Measurements from ENCODE around the gene TPCN1. TPM values are rescaled to one million over a fixed set of nuclear protein-coding genes. Genes with fewer than 3 reads are reported as not detected.

TPCN1 gene
- total RNA-seq, 1 experiment from 2014 or later, result 13.5 TPM

- Mint-ChIP-seq H3K27me3 (ENCODE audit: low read depth) (no peaks in the 10 kb centered on the region), H3K36me3 (ENCODE audit: insufficient read depth in 1 of 3, low read depth in 3 of 3) (peaks cover 50 to 75% (median 71%) of the 10 kb centered on the region in 3 experiments; a peak in 6 of 7 replicates), H3K27ac (no peak overlapping the region), H3K9me3 (no peaks in the 10 kb centered on the region), H3K4me3 (no peak overlapping the region), H3K4me1 (no peaks in the 10 kb centered on the region)
- H2AK5ac ChIP-seq (ENCODE audit: insufficient read length, low read length), result no peak overlapping the region
- no peak overlapping the region for H4K8ac ChIP-seq (replicated peaks; ENCODE audit: insufficient read length, low read depth, low read length)
- H4K91ac ChIP-seq (ENCODE audit: insufficient read length, low read depth, low read length), result no peak overlapping the region
- no peak for TF ChIP-seq CTCF (conservative IDR thresholded peaks at IDR 0.05)
- H3K79me2 ChIP-seq (ENCODE audit: insufficient read depth, low read length), result peaks cover 8% of the 10 kb centered on the region; the same call in 1 of the 2 replicates
- H3K79me1 ChIP-seq (ENCODE audit: insufficient read depth, low read depth, low read length, poor library complexity, severe bottlenecking), result peaks cover 5% of the 10 kb centered on the region
- no peaks in the 10 kb centered on the region for H3K27me3 ChIP-seq (ENCODE audit: insufficient read depth, low read length)
- no peak overlapping the region for H2BK12ac ChIP-seq (ENCODE audit: insufficient read length, low read depth, low read length)
- H2BK20ac ChIP-seq (ENCODE audit: low read depth, low read length, poor library complexity, severe bottlenecking), result no peak overlapping the region
- no peaks in the 10 kb centered on the region for H3K9me3 ChIP-seq (ENCODE audit: control insufficient read depth, low read depth, low read length)
- no peak overlapping the region for H3K18ac ChIP-seq (ENCODE audit: insufficient read length, low read depth, low read length)
- no peak overlapping the region for H4K5ac ChIP-seq (ENCODE audit: insufficient read length, low read depth, low read length)
- no peaks in the 10 kb centered on the region for H3K23me2 ChIP-seq (ENCODE audit: insufficient read length, low read depth, low read length, poor library complexity, severe bottlenecking)
- H2AFZ ChIP-seq (ENCODE audit: low read length), result no peak overlapping the region
- DNase-seq, result no peak
- H2BK15ac ChIP-seq (ENCODE audit: low read depth, low read length), result no peak overlapping the region
- no peak overlapping the region for H3K14ac ChIP-seq (ENCODE audit: insufficient read depth, low read length)
- H3K56ac ChIP-seq (ENCODE audit: insufficient read length, low read depth, low read length), result no peak overlapping the region
- H3K23ac ChIP-seq (ENCODE audit: insufficient read length, low read depth, low read length), result no peak overlapping the region
- H3T11ph ChIP-seq (ENCODE audit: low read length), result no peak overlapping the region
- no peak overlapping the region for H3K27ac ChIP-seq (ENCODE audit: insufficient read length, low read depth, low read length)
- no peak overlapping the region for H2BK120ac ChIP-seq (ENCODE audit: low read depth, low read length, poor library complexity, severe bottlenecking)
- H3K4ac ChIP-seq (ENCODE audit: low read depth, low read length), result no peak overlapping the region
- WGBS (ENCODE audit: extremely low coverage, insufficient read length, low lambda C conversion rate), result no CpG with 5 or more reads among the region's 14 CpGs
- no peak overlapping the region for H2BK5ac ChIP-seq (ENCODE audit: insufficient read length, low read length)
- H3K9ac ChIP-seq (ENCODE audit: extremely low read depth, insufficient read length, low read length), result no peak overlapping the region
- H3K4me2 ChIP-seq (ENCODE audit: insufficient read depth, insufficient read length, low read length), result no peak overlapping the region
- no peaks in the 10 kb centered on the region for H4K20me1 ChIP-seq (ENCODE audit: control insufficient read depth, insufficient read depth, insufficient read length)
- H3K4me1 ChIP-seq (ENCODE audit: insufficient read depth, low read length), result no peaks in the 10 kb centered on the region
Observed at GRCh38 chr12:113179023-113179422, 42.2 kb upstream of the TPCN1 start.

Measured in H9 (cell line).